ENCODE measurements around the gene TTPAL.
A peak's percentile ranks its signal among the peaks of the same experiment; 100 is the strongest.
"Not testable (repeated sequence)": the region's sequence is repeated elsewhere in the genome, so short reads cannot be mapped to it uniquely, and the experiment has no call there.

TTPAL gene

DNA sequence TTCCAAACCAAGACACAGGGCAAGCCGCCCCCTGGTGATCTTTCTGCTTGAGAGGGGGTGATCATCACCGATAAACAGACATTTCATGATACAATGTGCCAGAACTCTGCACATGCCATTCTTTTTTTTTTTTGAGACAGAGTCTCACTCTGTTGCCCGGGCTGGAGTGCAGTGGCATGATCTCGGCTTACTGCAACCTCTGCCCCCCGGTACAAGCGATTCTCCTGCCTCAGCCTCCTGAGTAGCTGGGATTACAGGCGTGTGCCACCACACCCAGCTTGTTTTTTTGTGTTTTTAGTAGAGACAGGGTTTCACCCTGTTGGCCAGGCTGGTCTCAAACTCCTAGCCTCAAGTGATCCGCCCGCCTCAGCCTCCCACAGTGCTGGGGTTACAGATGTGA lies 3.4 kb upstream of the TTPAL start:
- H3K36me3 ChIP-seq (ENCODE audit: control insufficient read depth, insufficient read depth, low read length); H3K27ac ChIP-seq (ENCODE audit: low read depth, low read length); H3K4me3 ChIP-seq (ENCODE audit: low read depth, low read length); H3K9me3 ChIP-seq (ENCODE audit: control insufficient read depth, insufficient read depth, low read length); H3K27me3 ChIP-seq (ENCODE audit: control insufficient read depth, insufficient read depth, low read length); H3K9ac ChIP-seq (ENCODE audit: low read depth, low read length): not testable (repeated sequence)
- peaks cover 10% of the 10 kb centered on the region; the same call in 1 of the 2 replicates for H3K4me1 ChIP-seq (ENCODE audit: control insufficient read depth, insufficient read depth, low read length)

DNA sequence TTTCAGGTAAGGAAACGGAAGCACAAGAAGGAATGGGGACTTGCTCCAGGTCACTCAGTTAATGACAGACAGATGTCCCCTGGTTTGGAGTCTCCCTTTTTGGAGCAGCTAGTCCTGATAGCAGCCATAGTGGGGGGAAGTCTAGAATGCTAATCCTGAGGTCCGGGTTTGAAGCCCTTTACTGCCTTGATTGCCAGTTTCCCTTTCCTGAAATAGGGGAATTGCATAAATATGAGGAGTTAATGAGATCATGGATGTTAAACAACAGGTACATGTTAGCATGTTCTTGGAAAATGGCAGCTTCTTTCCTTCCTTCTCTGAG lies 341 bp upstream of the TTPAL start:
- Histone ChIP-seq H3K36me3 (ENCODE audit: control insufficient read depth, insufficient read depth, low read length) (peaks cover 3% of the 10 kb centered on the region), H3K9ac (ENCODE audit: low read depth, low read length) (no peak overlapping the region), H3K27me3 (ENCODE audit: control insufficient read depth, insufficient read depth, low read length) (no peaks in the 10 kb centered on the region), H3K4me3 (ENCODE audit: low read depth, low read length) (peak overlapping the region; percentile 86), H3K4me1 (ENCODE audit: control insufficient read depth, insufficient read depth, low read length) (peaks cover 10% of the 10 kb centered on the region; the same call in 1 of the 2 replicates), H3K27ac (ENCODE audit: low read depth, low read length) (no peak overlapping the region), H3K9me3 (ENCODE audit: control insufficient read depth, insufficient read depth, low read length) (no peaks in the 10 kb centered on the region)

DNA sequence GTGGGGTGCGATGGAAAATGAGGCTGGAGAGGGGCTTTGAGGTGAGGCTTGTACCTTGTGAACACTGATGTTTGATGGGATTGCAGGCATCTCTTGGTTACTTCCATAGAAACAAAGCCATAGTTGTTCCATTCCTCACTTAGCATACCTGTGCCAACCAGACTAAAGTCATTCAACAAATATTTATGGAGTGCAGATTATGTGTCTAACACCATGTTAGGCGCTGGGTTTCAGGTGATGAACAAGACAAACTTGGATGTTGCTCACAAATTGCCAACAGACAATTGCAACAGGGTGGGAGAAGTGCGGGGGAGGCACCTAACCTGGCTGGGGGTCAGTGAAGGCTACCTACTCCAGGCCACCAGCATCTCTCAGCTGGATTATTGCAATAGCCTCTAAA lies 1.5 kb downstream of the TTPAL start:
- Histone ChIP-seq H3K9me3 (ENCODE audit: control insufficient read depth, insufficient read depth, low read length) (no peaks in the 10 kb centered on the region), H3K9ac (ENCODE audit: low read depth, low read length) (no peak overlapping the region), H3K4me1 (ENCODE audit: control insufficient read depth, insufficient read depth, low read length) (peaks cover 10% of the 10 kb centered on the region; the same call in 1 of the 2 replicates), H3K27me3 (ENCODE audit: control insufficient read depth, insufficient read depth, low read length) (no peaks in the 10 kb centered on the region), H3K27ac (ENCODE audit: low read depth, low read length) (no peak overlapping the region), H3K36me3 (ENCODE audit: control insufficient read depth, insufficient read depth, low read length) (peaks cover 17% of the 10 kb centered on the region), H3K4me3 (ENCODE audit: low read depth, low read length) (peak overlapping the region; percentile 86; the same call in 1 of the 2 replicates)

DNA sequence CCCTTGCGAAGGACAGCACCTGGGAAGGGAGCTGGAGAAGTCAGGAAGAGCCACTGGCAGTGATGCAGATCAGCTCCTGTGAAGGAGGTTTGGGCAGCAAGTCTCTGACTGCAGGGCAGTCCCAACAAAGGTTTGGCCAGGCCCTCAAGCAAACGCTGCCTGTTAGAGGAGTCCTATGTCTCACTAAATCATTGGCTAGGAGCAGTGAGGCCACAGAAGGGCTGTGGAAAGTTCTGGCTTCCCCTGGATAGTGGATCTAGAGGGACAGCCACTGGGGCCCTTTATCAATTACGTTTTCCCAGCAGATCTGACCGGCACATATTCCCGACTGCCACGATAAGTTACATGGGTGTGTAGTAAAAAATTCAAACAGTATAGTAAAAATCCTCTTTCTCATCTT lies 2.5 kb downstream of the TTPAL start:
- H3K9me3 ChIP-seq (ENCODE audit: control insufficient read depth, insufficient read depth, low read length), result no peaks in the 10 kb centered on the region
- H3K9ac ChIP-seq (ENCODE audit: low read depth, low read length), result no peak overlapping the region
- no peaks in the 10 kb centered on the region for H3K27me3 ChIP-seq (ENCODE audit: control insufficient read depth, insufficient read depth, low read length)
- H3K4me1 ChIP-seq (ENCODE audit: control insufficient read depth, insufficient read depth, low read length), result peaks cover 10% of the 10 kb centered on the region; the same call in 1 of the 2 replicates
- no peak overlapping the region for H3K4me3 ChIP-seq (ENCODE audit: low read depth, low read length)
- no peak overlapping the region for H3K27ac ChIP-seq (ENCODE audit: low read depth, low read length)
- H3K36me3 ChIP-seq (ENCODE audit: control insufficient read depth, insufficient read depth, low read length), result peaks cover 19% of the 10 kb centered on the region

DNA sequence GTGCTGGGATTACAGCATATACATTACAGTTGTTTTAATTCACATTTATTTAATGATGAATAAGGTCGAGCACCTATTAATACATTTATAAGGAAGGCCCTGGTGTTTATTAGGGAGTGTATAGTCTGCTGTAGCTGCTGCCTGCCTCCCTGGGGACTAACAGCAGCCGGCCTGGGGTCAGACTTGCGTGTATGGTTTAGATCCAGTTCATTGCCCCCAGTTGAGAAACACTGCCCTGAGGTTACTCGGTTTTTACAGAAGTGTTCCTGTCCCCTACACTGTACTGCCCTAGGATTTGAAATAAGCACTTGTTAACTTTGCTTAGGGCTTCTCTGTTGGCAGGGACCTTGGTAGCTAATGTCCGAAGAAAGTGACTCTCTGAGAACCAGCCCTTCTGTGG lies 4.0 kb downstream of the TTPAL start:
- no peaks in the 10 kb centered on the region for H3K9me3 ChIP-seq (ENCODE audit: control insufficient read depth, insufficient read depth, low read length)
- peaks cover 10% of the 10 kb centered on the region; the same call in 1 of the 2 replicates for H3K4me1 ChIP-seq (ENCODE audit: control insufficient read depth, insufficient read depth, low read length)
- H3K27me3 ChIP-seq (ENCODE audit: control insufficient read depth, insufficient read depth, low read length), result no peaks in the 10 kb centered on the region
- H3K4me3 ChIP-seq (ENCODE audit: low read depth, low read length), result no peak overlapping the region
- no peak overlapping the region for H3K9ac ChIP-seq (ENCODE audit: low read depth, low read length)
- H3K36me3 ChIP-seq (ENCODE audit: control insufficient read depth, insufficient read depth, low read length), result peaks cover 33% of the 10 kb centered on the region
- no peak overlapping the region for H3K27ac ChIP-seq (ENCODE audit: low read depth, low read length)

GRCh38 chr20:44480097-44480496 lies 4.4 kb downstream of the TTPAL start:
- Histone ChIP-seq H3K9ac (ENCODE audit: low read depth, low read length) (no peak overlapping the region), H3K27ac (ENCODE audit: low read depth, low read length) (no peak overlapping the region), H3K4me1 (ENCODE audit: control insufficient read depth, insufficient read depth, low read length) (peaks cover 10% of the 10 kb centered on the region; the same call in 1 of the 2 replicates), H3K36me3 (ENCODE audit: control insufficient read depth, insufficient read depth, low read length) (peaks cover 35% of the 10 kb centered on the region), H3K4me3 (ENCODE audit: low read depth, low read length) (no peak overlapping the region), H3K9me3 (ENCODE audit: control insufficient read depth, insufficient read depth, low read length) (no peaks in the 10 kb centered on the region), H3K27me3 (ENCODE audit: control insufficient read depth, insufficient read depth, low read length) (no peaks in the 10 kb centered on the region)

GRCh38 chr20:44481719-44482416 lies 6.2 kb downstream of the TTPAL start:
- H3K27ac ChIP-seq (ENCODE audit: low read depth, low read length), result no peak overlapping the region
- no peak overlapping the region for H3K4me3 ChIP-seq (ENCODE audit: low read depth, low read length)
- no peaks in the 10 kb centered on the region for H3K9me3 ChIP-seq (ENCODE audit: control insufficient read depth, insufficient read depth, low read length)
- H3K9ac ChIP-seq (ENCODE audit: low read depth, low read length), result no peak overlapping the region
- H3K36me3 ChIP-seq (ENCODE audit: control insufficient read depth, insufficient read depth, low read length), result peaks cover 45% of the 10 kb centered on the region
- no peaks in the 10 kb centered on the region for H3K27me3 ChIP-seq (ENCODE audit: control insufficient read depth, insufficient read depth, low read length)
- H3K4me1 ChIP-seq (ENCODE audit: control insufficient read depth, insufficient read depth, low read length), result 0 out of 2 replicates have a peak, but pooled peaks cover under 1% of the 10 kb centered on the region

DNA sequence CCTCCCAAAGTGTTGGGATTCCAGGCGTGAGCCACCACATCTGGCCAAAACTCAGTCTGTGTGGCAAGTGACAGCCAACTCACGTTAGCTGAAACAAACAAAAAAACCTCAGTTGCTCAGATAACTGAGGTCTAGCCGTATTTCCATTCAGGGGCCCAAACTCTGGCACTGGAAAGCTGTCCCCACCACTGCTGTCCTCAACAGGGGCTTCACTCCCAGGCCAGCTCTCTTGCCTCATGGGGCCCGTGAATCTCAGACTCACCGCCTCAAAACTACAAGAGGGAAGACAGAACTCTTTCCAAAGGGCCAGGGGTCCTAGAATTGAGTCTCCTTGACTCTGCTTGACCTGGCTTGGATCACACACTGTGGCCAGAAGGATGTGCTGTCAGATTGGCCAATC lies 7.4 kb downstream of the TTPAL start:
- H3K4me3 ChIP-seq (ENCODE audit: low read depth, low read length), result no peak overlapping the region
- H3K9me3 ChIP-seq (ENCODE audit: control insufficient read depth, insufficient read depth, low read length), result no peaks in the 10 kb centered on the region
- no peaks in the 10 kb centered on the region for H3K27me3 ChIP-seq (ENCODE audit: control insufficient read depth, insufficient read depth, low read length)
- H3K9ac ChIP-seq (ENCODE audit: low read depth, low read length), result no peak overlapping the region
- no peaks in the 10 kb centered on the region for H3K4me1 ChIP-seq (ENCODE audit: control insufficient read depth, insufficient read depth, low read length)
- peaks cover 51% of the 10 kb centered on the region for H3K36me3 ChIP-seq (ENCODE audit: control insufficient read depth, insufficient read depth, low read length)
- no peak overlapping the region for H3K27ac ChIP-seq (ENCODE audit: low read depth, low read length)

DNA sequence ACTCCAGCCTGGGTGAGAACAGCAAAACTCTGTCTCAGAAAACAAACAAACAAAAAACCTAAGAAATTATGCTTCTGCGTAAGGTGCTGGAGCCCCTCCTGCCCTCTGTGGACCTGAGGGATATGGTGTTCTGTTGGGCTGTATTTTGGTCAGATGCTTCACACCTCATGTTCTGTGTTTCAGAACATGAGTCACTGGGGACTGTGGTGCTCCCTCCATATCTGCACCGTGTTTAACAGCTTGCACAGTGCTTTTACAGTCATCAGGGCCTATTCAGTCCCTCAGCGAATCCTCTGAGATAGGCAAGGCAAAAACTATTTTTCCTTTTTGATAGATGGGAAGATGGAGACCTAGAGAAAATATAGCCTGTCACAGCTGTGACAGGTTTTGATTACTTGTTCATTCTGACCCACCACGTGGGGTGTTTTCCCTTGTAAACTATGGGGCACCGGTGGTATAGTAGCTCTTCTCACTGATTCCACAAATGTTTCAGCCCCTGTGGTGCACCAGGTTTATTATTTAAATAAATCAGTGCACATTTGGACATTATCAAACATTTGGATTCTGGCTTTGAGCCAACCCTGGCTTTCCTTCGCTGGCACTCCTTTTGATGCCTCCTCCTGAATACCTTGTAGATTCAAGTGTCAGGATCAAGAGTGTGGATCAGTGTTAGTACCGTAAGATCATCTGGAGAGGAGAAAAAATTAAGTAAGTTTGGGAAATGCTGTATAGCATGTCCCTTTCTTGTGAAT lies 9.6 kb downstream of the TTPAL start:
- H3K9ac ChIP-seq (ENCODE audit: low read depth, low read length), result no peak overlapping the region
- H3K36me3 ChIP-seq (ENCODE audit: control insufficient read depth, insufficient read depth, low read length), result peaks cover 70% of the 10 kb centered on the region
- no peak overlapping the region for H3K27ac ChIP-seq (ENCODE audit: low read depth, low read length)
- H3K9me3 ChIP-seq (ENCODE audit: control insufficient read depth, insufficient read depth, low read length), result no peaks in the 10 kb centered on the region
- no peak overlapping the region for H3K4me3 ChIP-seq (ENCODE audit: low read depth, low read length)
- no peaks in the 10 kb centered on the region for H3K27me3 ChIP-seq (ENCODE audit: control insufficient read depth, insufficient read depth, low read length)
- no peaks in the 10 kb centered on the region for H3K4me1 ChIP-seq (ENCODE audit: control insufficient read depth, insufficient read depth, low read length)

DNA sequence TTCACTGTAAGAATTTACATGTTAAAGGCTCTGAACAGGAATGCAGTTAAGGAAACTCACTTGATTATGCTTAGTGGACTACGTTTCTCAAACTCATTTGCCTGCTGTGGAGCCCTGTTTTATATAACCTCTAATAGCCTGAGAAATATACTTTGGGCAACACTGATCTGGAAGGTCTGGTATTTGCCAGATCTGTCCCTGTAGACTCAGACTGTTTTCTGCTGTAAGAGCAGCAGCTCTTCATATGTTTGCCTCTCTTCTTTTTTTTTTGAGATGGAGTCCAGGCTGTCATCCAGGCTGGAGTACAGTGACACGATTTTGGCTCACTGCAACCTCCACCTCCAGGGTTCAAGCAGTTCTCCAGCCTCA lies 10.1 kb downstream of the TTPAL start:
- H3K36me3 ChIP-seq (ENCODE audit: control insufficient read depth, insufficient read depth, low read length), result peaks cover 70% of the 10 kb centered on the region

DNA sequence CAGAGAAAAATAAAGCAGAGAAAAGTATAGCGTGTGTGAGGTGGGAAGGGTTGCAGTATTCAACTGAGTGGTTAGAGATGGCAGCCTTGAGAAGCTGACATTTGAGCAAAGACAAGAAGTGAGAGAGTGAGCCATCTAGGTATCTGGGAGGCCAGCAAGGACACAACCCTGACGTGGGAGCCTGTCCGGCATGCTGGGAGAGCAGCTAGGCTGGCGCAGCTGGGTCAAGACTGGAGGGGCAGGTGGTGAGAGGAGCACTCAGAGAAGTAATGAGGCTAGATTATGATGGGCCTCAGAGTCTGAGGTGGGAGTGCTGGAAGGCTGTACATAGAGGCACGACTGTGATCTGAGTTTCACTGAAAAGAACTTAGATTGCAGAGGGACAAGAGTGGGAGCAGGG lies 12.9 kb downstream of the TTPAL start:
- Histone ChIP-seq H3K36me3 (ENCODE audit: control insufficient read depth, insufficient read depth, low read length) (peaks cover 70% of the 10 kb centered on the region), H3K27me3 (ENCODE audit: control insufficient read depth, insufficient read depth, low read length) (no peaks in the 10 kb centered on the region), H3K9me3 (ENCODE audit: control insufficient read depth, insufficient read depth, low read length) (no peaks in the 10 kb centered on the region), H3K9ac (ENCODE audit: low read depth, low read length) (no peak overlapping the region), H3K27ac (ENCODE audit: low read depth, low read length) (no peak overlapping the region), H3K4me1 (ENCODE audit: control insufficient read depth, insufficient read depth, low read length) (no peaks in the 10 kb centered on the region), H3K4me3 (ENCODE audit: low read depth, low read length) (no peak overlapping the region)

More for the DNA sequence above, 10.1 kb downstream of the TTPAL start:
- Histone ChIP-seq H3K9me3 (ENCODE audit: control insufficient read depth, insufficient read depth, low read length) (no peaks in the 10 kb centered on the region), H3K9ac (ENCODE audit: low read depth, low read length) (no peak overlapping the region), H3K4me1 (ENCODE audit: control insufficient read depth, insufficient read depth, low read length) (no peaks in the 10 kb centered on the region), H3K27me3 (ENCODE audit: control insufficient read depth, insufficient read depth, low read length) (no peaks in the 10 kb centered on the region), H3K27ac (ENCODE audit: low read depth, low read length) (no peak overlapping the region), H3K4me3 (ENCODE audit: low read depth, low read length) (no peak overlapping the region)
